HepG2 (cell line): ENCODE results near the gene DENND5B. TPM values are rescaled to one million over a fixed set of nuclear protein-coding genes. Genes with fewer than 3 reads are reported as not detected.
A peak's percentile ranks its signal among the peaks of the same experiment; 100 is the strongest.

Experiments
- ATAC-seq: fragments of 200-7000 bp; cut with Tn5 transposase; 3 replicates; pipeline ENCODE4 v1.9.1; 2020; ENCODE audit warnings: mild to moderate bottlenecking, moderate library complexity
- BruUV-seq: library from RNA; stranded (reverse); fragments of 400-500 nt; replicated peaks from 2 replicates; lab custom pipeline; 2021; lab: Mats Ljungman, UMichigan
- CTCF ChIA-PET: fragments of 300-600 bp; formaldehyde crosslinking; extraction: SDS; loops from one replicate; lab custom pipeline; 2021; ENCODE audit warnings: low total read pairs, inconsistent platforms, low intra/inter-chr PET ratio; lab: Yijun Ruan, JAX
- POLR2A ChIA-PET: fragments of 350-600 bp; sonication (Branson Sonifier 250); formaldehyde crosslinking; loops from one replicate; lab custom pipeline; 2020; ENCODE audit warnings: antibody characterized with exemption, inconsistent platforms; lab: Yijun Ruan, JAX
- DNase-seq: peaks from one replicate; pipeline ENCODE4 v3.0.0-alpha.2; 2015; ENCODE audit warnings: low spot score
- FAIRE-seq: peaks from 3 replicates; lab custom pipeline; 2011; peaks lifted over from hg19 to GRCh38; lab: Jason Lieb, UNC
- H2AFZ ChIP-seq: one replicate; pipeline ENCODE4 v1.6.1; 2011; ENCODE audit warnings: low read length, inconsistent platforms
- H3K27ac ChIP-seq: fragments of 300-600 bp; 3 replicates; pipeline ENCODE4 v1.8.0; 2011; ENCODE audit warnings: mixed run types, mild to moderate bottlenecking, mixed read lengths, low read length, inconsistent platforms; ENCODE audit not compliant: insufficient read depth; ENCODE audit errors: extremely low read length
- H3K27me3 ChIP-seq, 2 experiments: fragments of 200-600 bp in 1 of 2; 2 replicates in 1 of 2; 3 replicates in 1 of 2; pipeline versions ENCODE4 v1.6.0 to v1.8.0; 2011; ENCODE audit warnings: low read length in 2 of 2, mild to moderate bottlenecking in 2 of 2, moderate library complexity in 2 of 2, inconsistent platforms in 1 of 2; ENCODE audit not compliant: insufficient read depth in 2 of 2, control insufficient read depth in 1 of 2
- H3K36me3 ChIP-seq, 2 experiments: fragments of 200-600 bp in 1 of 2; replicated peaks in 1 of 2; 2 replicates in 1 of 2; 3 replicates in 1 of 2; pipeline versions ENCODE4 v1.5.1 to v1.8.0; 2011; ENCODE audit warnings: low read length in 2 of 2, inconsistent platforms in 1 of 2; ENCODE audit not compliant: insufficient read depth in 2 of 2, control insufficient read depth in 1 of 2
- H3K4me1 ChIP-seq: 2 replicates; pipeline ENCODE4 v1.5.1; 2012; ENCODE audit warnings: low read length, inconsistent platforms; ENCODE audit not compliant: insufficient read depth
- H3K4me2 ChIP-seq: 2 replicates; pipeline ENCODE4 v1.6.0; 2011; ENCODE audit warnings: low read depth, low read length, inconsistent platforms
- H3K4me3 ChIP-seq, 3 experiments: fragments of 200-600 bp in 1 of 3; sonication (generic), shearing (Covaris generic) in 1 of 3; replicated peaks in 1 of 3; 2 replicates each; pipeline ENCODE4 v1.5.1; 2011 to 2016; ENCODE audit warnings: low read length in 3 of 3, inconsistent platforms in 2 of 3, low read depth in 2 of 3, mild to moderate bottlenecking in 2 of 3, control low read depth in 1 of 3, mixed read lengths in 1 of 3; ENCODE audit not compliant: insufficient read depth in 1 of 3
- H3K79me2 ChIP-seq: one replicate; pipeline ENCODE4 v1.6.1; 2011; ENCODE audit warnings: low read length, inconsistent platforms; ENCODE audit not compliant: insufficient read depth
- H3K9ac ChIP-seq: 2 replicates; pipeline ENCODE4 v1.6.0; 2011; ENCODE audit warnings: mild to moderate bottlenecking, low read depth, low read length, inconsistent platforms; ENCODE audit not compliant: insufficient read depth
- H3K9me3 ChIP-seq: 2 replicates; pipeline ENCODE4 v1.5.1; 2012; ENCODE audit warnings: mild to moderate bottlenecking, low read length
- H4K20me1 ChIP-seq: 2 replicates; pipeline ENCODE4 v1.6.0; 2011; ENCODE audit warnings: inconsistent platforms, mild to moderate bottlenecking, low read length, moderate library complexity; ENCODE audit not compliant: insufficient read depth
- ETV6 ChIP-seq: sonication (generic); formaldehyde crosslinking; conservative IDR thresholded peaks from 2 replicates; pipeline ENCODE4 v1.4.0; 2020; ENCODE audit warnings: missing genetic modification reagents
- HNRNPUL1 ChIP-seq: fragments of 200-400 bp; formaldehyde crosslinking; IDR thresholded peaks from 2 replicates; pipeline ENCODE4 v1.6.1; 2017; ENCODE audit warnings: low read depth, mild to moderate bottlenecking, low read length, moderate library complexity
- ISX ChIP-seq: sonication (generic); formaldehyde crosslinking; conservative IDR thresholded peaks from 2 replicates; pipeline ENCODE4 v1.5.0; 2020; ENCODE audit warnings: missing genetic modification reagents
- PCBP1 ChIP-seq: fragments of 200-400 bp; formaldehyde crosslinking; IDR thresholded peaks from 2 replicates; pipeline ENCODE4 v1.6.1; 2017; ENCODE audit warnings: mild to moderate bottlenecking, low read depth, low read length, borderline replicate concordance
- STAT5B ChIP-seq: sonication (generic); formaldehyde crosslinking; IDR thresholded peaks from 2 replicates; pipeline ENCODE4 v1.4.0; 2020; ENCODE audit warnings: missing genetic modification reagents
- TAF15 ChIP-seq: fragments of 200-400 bp; formaldehyde crosslinking; IDR thresholded peaks from one replicate; pipeline ENCODE4 v1.6.1; 2018; ENCODE audit warnings: mild to moderate bottlenecking, low read depth, low read length; ENCODE audit not compliant: poor library complexity, severe bottlenecking
- ZNF138 ChIP-seq: sonication (generic); formaldehyde crosslinking; IDR thresholded peaks from 2 replicates; pipeline ENCODE4 v1.5.0; 2020; ENCODE audit warnings: mild to moderate bottlenecking, low read depth, missing genetic modification reagents
- ZNF572 ChIP-seq: sonication (generic); formaldehyde crosslinking; IDR thresholded peaks from 2 replicates; pipeline ENCODE4 v1.5.1; 2020; ENCODE audit warnings: mild to moderate bottlenecking, missing genetic modification reagents
- WGBS: methylation state at CpG from one replicate; pipeline ENCODE4 v1.1.6; 2017; ENCODE audit warnings: low lambda C conversion rate; 5-methylcytosine and 5-hydroxymethylcytosine counted together
- in situ Hi-C: cut with HindIII; loops from 2 replicates; pipeline ENCODE4 v1.10.0; 2017; ENCODE audit warnings: low pct_unique_long_range_greater_than_20kb; ENCODE audit not compliant: extremely low pct_ligation_motif_present
- intact Hi-C: fragments of 100-400 bp; cut with micrococcal nuclease; formaldehyde crosslinking; loops from one replicate; pipeline ENCODE4 v1.10.0; 2022; ENCODE audit not compliant: unreplicated experiment
- polyA plus RNA-seq, 8 experiments: library from polyadenylated mRNA; depleted of rRNA in 3 of 8; stranded (reverse) in 7 of 8; unstranded in 1 of 8; fragments of >200 nt; fragmentation: Illumina TruSeq in 4 of 8; extraction: Trizol in 4 of 8; gene quantifications; 2 replicates each; pipeline versions ENCODE4 v1.2.1 to v1.2.3, GENCODE V29; 2011 to 2016; ENCODE audit warnings: low read depth in 4 of 8, missing spikeins in 1 of 8, mixed read lengths in 1 of 8; ENCODE audit not compliant: insufficient read depth in 1 of 8
- total RNA-seq, 5 experiments: library from RNA; depleted of rRNA; stranded (reverse); fragments of >200 nt; fragmentation: Illumina TruSeq; extraction: Trizol; gene quantifications; 2 replicates each; pipeline ENCODE4 v1.2.3, GENCODE V29; 2016; ENCODE audit warnings: low read depth in 1 of 5
- TF ChIP-seq, protein P1 (sequence below): sonication (generic); formaldehyde crosslinking; IDR thresholded peaks from 2 replicates; pipeline ENCODE4 v1.5.0; 2020; ENCODE audit warnings: mild to moderate bottlenecking, missing genetic modification reagents, borderline replicate concordance

DENND5B gene
- total and polyA plus RNA-seq, 2 of the 13 experiments (the other 11 are each of a cell fraction or from before 2014, with no cell fraction given), result 14.7 to 18.7 TPM

- 10% methylated on average over 3 of the region's 3 CpGs for WGBS
- Histone ChIP-seq H3K4me2 (peak overlapping the region; percentile 76), H3K9ac (peak overlapping the region; percentile 96), H3K27me3 (no peaks in the 10 kb centered on the region), H3K36me3 (no peaks in the 10 kb centered on the region), H3K4me3 (peak overlapping the region; percentile 86 to 95 (median 89); a peak in 5 of 6 replicates), H3K9me3 (no peaks in the 10 kb centered on the region), H3K79me2 (peaks cover 58% of the 10 kb centered on the region), H3K27ac (peak overlapping the region; percentile 100), H4K20me1 (peaks cover 13% of the 10 kb centered on the region; the same call in 1 of the 2 replicates), H3K4me1 (peaks cover 42% of the 10 kb centered on the region), H2AFZ (no peak overlapping the region)
- no peak for DNase-seq
- CTCF ChIA-PET, result no interaction called here
- POLR2A ChIA-PET, result interaction anchor here (1.4 to 2.2 kb wide), 3 partner anchors 12 to 17 kb away, joined by 3 to 16 read pairs (median 5); no protein-coding TSS in a partner anchor
- no peak for ATAC-seq
- TF ChIP-seq ISX (CRISPR knock-in tag), result no peak
- TF ChIP-seq, protein P1, sequence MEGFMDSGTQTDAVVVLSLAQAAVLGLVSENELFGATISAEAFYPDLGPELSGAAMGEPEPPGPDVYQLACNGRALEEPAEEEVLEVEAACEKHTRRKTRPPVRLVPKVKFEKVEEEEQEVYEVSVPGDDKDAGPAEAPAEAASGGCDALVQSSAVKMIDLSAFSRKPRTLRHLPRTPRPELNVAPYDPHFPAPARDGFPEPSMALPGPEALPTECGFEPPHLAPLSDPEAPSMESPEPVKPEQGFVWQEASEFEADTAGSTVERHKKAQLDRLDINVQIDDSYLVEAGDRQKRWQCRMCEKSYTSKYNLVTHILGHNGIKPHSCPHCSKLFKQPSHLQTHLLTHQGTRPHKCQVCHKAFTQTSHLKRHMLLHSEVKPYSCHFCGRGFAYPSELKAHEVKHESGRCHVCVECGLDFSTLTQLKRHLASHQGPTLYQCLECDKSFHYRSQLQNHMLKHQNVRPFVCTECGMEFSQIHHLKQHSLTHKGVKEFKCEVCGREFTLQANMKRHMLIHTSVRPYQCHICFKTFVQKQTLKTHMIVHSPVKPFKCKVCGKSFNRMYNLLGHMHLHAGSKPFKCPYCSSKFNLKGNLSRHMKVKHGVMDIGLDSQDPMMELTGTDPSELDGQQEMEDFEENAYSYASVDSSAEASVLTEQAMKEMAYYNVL, result no peak
- TF ChIP-seq PCBP1, result no peak
- TF ChIP-seq ETV6 (CRISPR knock-in tag), result no peak
- TF ChIP-seq ZNF138 (CRISPR knock-in tag), result no peak
- TF ChIP-seq TAF15, result no peak
- no peak for TF ChIP-seq STAT5B
- TF ChIP-seq ZNF572 (CRISPR knock-in tag), result no peak
- TF ChIP-seq HNRNPUL1, result 0 out of 2 replicates have a peak, but pooled peaks have one; percentile 8
- TSS peak; percentile 56 for BruUV-seq
- in situ Hi-C loops, result no loop called here
- FAIRE-seq, result no peak
- intact Hi-C loops, result loop anchor here (5.0 kb wide), 1 partner anchor 157 kb away; no protein-coding TSS in a partner anchor
Measured at GRCh38 chr12:31588976-31589375, 2.0 kb downstream of the DENND5B start.
